ENCODE measurements around the gene EML2.

GRCh38 chr19:45616704-45617017 is 22.5 kb downstream of the EML2 start:
- TF ChIP-seq CHD4 (IDR thresholded peaks at IDR 0.05) = no peak
- no peak for TF ChIP-seq MTA3 (IDR thresholded peaks at IDR 0.05; ENCODE audit: borderline replicate concordance, low read length)
- TF ChIP-seq EZH2 (IDR thresholded peaks at IDR 0.05; ENCODE audit: borderline replicate concordance, control insufficient read depth, low read depth, low read length) = no peak
- TF ChIP-seq CTCF (IDR thresholded peaks at IDR 0.05 in 2 of 3, conservative IDR thresholded peaks at IDR 0.05 in 1 of 3; ENCODE audit: control insufficient read depth in 2 of 3, extremely low read depth in 1 of 3, insufficient read depth in 1 of 3, low read depth in 3 of 3, low read length in 3 of 3) = no peak
- no peak for TF ChIP-seq ZNF384 (IDR thresholded peaks at IDR 0.05; ENCODE audit: borderline replicate concordance, low read depth, low read length)
- TF ChIP-seq EP300 (IDR thresholded peaks at IDR 0.05; ENCODE audit: borderline replicate concordance in 1 of 2, control insufficient read depth in 1 of 2, low read depth in 2 of 2, low read length in 2 of 2) = no peak
- TF ChIP-seq MYB (IDR thresholded peaks at IDR 0.05; ENCODE audit: borderline replicate concordance, low read depth, low read length) = no peak
- no peak for TF ChIP-seq NFYA (IDR thresholded peaks at IDR 0.05; ENCODE audit: borderline replicate concordance, low read depth, low read length)

All from GM12878 (cell line).